Left colon (tissue), 2 donors: Measurements from ENCODE around the gene CDHR3. TPM values are rescaled to one million over a fixed set of nuclear protein-coding genes. Genes with fewer than 3 reads are reported as not detected.
A peak's percentile ranks its signal among the peaks of the same experiment; 100 is the strongest.

Experiments
- ATAC-seq: fragments of 200-7000 bp; cut with Tn5 transposase; one replicate; pipeline ENCODE4 v1.9.1; 2020; ENCODE audit warnings: mild to moderate bottlenecking, moderate library complexity
- DNase-seq, 2 donors: peaks; one replicate each; pipeline ENCODE4 v3.0.0-alpha.2; 2020
- intact Hi-C, 2 donors: fragments of 100-400 bp; cut with DNase I in 1 of 2; cut with micrococcal nuclease in 1 of 2; formaldehyde crosslinking; loops; one replicate each; pipeline versions ENCODE4 v1.11.2 to v1.14.0; 2022; cut with DNase I, micrococcal nuclease
- long read RNA-seq: library from polyadenylated mRNA; unstranded; transcript quantifications from one replicate; pipeline ENCODE4 v2.0.0, GENCODE V29; 2021
- total RNA-seq, 2 donors: library from RNA; stranded (reverse); fragmentation: NEBNext Ultra II Directional; extraction: Animal tissue kit (Norgen Biotek cat#: 25700); gene quantifications; one replicate each; pipeline ENCODE4 v1.2.1, GENCODE V29; 2021
- donor health status: DM: no; HTN: no; CAD: no.
- donor health status: DM: yes; HTN: yes; CAD: no.

Gene CDHR3
- total RNA-seq = 10 to 100 TPM; 10.0 to 20.3 TPM
- long read RNA-seq, partial matches to known transcripts = 2 of 6 reads
- long read RNA-seq, other reads (novel, unspliced or antisense) = 4 of 6 reads

GRCh38 chr7:105963038-105963667 lies at the start of gene CDHR3:
Gene CDHR3 (plus strand): TSS chr7:105963264. CDS start chr7:105963319, 55 bp downstream.
- intact Hi-C loops = no loop called here
- DNase-seq (no peak), ATAC-seq (no peak)

GRCh38 chr7:105913947-105914346 lies 49.1 kb upstream of the CDHR3 start:
- ATAC-seq (no peak), DNase-seq (no peak)
- intact Hi-C loops = no loop called here

- ATAC-seq = no peak
- intact Hi-C loops = no loop called here
- DNase-seq = no peak
Observed at GRCh38 chr7:105916603-105917002, 46.5 kb upstream of the CDHR3 start.

DNA sequence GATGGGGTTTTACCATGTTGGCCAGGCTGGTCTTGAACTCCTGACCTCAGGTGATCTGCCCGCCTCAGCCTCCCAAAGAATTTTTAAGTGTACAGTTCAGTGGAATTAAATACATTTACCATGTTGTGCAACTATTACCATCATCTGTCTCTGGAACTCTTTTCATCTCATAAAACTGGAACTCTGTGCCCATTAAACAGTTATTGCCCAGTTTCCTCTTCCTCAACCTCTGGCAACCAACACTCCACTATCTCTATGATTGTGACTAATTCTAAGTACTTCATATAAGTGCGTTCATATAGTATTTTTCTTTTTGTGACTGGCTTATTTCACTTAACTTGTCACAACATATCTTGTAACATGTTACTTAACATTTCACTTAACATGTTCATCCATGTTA lies 45.4 kb upstream of the CDHR3 start:
- intact Hi-C loops = no loop called here
- ATAC-seq = peak; percentile 74
- DNase-seq = no peak

DNA sequence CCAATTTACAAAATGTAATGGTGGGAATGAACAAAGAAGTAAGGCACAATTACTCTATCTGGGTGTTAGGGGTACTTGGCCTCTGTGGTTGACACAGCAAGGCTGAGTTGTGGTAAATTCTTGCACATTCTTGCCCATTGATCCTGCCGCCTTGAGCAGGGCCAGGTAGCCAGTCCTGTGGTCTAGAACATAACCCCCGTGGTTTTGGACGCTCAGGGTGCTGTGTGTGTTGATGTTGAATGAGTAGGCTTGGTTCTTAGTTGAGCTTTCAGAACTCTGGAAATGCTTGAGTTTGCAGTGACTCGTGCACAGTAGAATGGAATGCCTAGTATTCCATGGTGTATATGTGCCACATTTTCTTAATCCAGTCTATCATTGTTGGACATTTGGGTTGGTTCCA lies 42.3 kb upstream of the CDHR3 start:
- ATAC-seq (no peak), DNase-seq (no peak)
- intact Hi-C loops = no loop called here

- ATAC-seq (no peak), DNase-seq (no peak)
- intact Hi-C loops = no loop called here
Observed at GRCh38 chr7:105924945-105925344, 38.1 kb upstream of the CDHR3 start.

DNA sequence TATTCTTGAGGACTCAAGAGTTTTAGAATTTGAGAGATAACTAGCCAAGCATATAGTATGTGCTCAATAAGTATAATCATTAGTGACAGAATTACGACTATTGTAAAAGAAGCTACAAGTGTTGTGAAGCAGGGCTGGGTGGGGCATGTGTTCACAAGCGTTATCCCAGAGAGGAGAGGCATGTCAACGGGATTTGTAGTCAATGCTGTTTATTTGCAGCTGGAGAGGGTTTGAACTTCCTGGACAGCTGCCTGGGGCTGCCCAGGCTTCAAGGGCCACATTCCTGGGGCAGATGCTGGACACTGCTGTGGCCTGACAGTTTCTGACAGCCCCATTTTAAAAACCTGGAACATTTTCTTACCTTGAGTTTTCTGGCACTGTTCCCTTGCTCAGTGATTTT lies 36.9 kb upstream of the CDHR3 start:
- ATAC-seq = peak; percentile 31
- no peak for DNase-seq
- intact Hi-C loops = no loop called here

GRCh38 chr7:105931179-105931578 lies 31.9 kb upstream of the CDHR3 start:
- intact Hi-C loops = loop anchor here in 1 of 2 donors (10.0 kb wide), 1 partner anchor 74 kb away; no protein-coding TSS in a partner anchor
- no peak for ATAC-seq

GRCh38 chr7:105932835-105933477 lies 30.1 kb upstream of the CDHR3 start:
- ATAC-seq (peak; percentile 61), DNase-seq (peak; percentile 29 to 34)
- intact Hi-C loops = loop anchor here in 1 of 2 donors (10.0 kb wide), 1 partner anchor 72 kb away; no protein-coding TSS in a partner anchor

More at GRCh38 chr7:105931179-105931578, 31.9 kb upstream of the CDHR3 start:
- DNase-seq = no peak

DNA sequence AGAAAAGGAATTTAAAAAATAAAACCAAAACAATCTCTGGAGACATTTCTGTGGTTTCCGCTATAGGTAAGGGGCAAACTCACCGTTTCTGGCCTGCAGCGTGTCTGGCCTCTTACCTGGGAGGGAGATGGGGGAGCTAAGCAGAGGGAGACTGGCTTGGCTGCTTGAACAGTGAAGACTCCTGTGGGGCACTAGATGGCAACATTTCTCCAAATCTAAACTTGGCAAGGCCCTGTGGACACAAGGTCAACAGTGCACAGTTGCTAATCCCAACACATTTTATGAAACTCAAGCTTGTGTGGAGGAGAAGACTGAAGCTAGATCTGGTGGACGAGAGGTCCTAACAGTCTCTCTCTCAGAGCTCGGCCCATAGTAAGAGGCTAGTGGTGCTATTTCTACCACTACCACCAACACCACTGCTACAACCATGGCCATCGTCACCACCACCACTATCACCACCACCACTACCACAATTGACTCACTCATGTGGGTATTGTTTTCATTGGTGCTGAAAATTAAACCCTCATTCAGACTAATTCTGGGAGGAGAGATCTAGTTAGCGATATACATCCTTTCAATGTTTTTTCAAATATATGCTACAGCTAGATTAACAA lies 28.4 kb upstream of the CDHR3 start:
- ATAC-seq = peak; percentile 76
- intact Hi-C loops = loop anchor here in 1 of 2 donors (10.0 kb wide), 1 partner anchor 70 kb away; no protein-coding TSS in a partner anchor
- no peak for DNase-seq

GRCh38 chr7:105935250-105935649 lies 27.8 kb upstream of the CDHR3 start:
- DNase-seq (no peak), ATAC-seq (no peak)
- intact Hi-C loops = loop anchor here in 1 of 2 donors (10.0 kb wide), 1 partner anchor 70 kb away; no protein-coding TSS in a partner anchor

DNA sequence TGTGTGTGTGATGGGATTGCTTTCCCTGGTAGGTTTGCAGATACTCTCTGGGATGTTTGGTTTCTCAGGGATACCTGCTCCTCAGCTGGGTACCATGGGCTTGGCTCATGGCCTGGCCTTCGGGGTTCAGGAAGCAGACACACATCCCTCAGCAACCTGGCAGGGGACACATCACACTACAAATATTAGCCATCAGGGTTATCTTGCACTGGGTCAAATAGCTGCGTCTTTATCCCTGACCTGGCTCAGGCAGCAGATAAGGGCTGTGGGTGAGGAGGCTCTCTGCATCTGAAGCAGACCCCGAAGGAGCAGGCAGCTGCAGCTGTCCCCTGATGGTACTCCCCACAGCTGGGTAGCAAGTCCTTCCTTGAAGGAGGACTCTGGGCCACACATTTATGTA lies 25.7 kb upstream of the CDHR3 start:
- intact Hi-C loops = loop anchor here in 1 of 2 donors (10.0 kb wide), 1 partner anchor 67 kb away; no protein-coding TSS in a partner anchor
- DNase-seq = no peak
- ATAC-seq = no peak

DNA sequence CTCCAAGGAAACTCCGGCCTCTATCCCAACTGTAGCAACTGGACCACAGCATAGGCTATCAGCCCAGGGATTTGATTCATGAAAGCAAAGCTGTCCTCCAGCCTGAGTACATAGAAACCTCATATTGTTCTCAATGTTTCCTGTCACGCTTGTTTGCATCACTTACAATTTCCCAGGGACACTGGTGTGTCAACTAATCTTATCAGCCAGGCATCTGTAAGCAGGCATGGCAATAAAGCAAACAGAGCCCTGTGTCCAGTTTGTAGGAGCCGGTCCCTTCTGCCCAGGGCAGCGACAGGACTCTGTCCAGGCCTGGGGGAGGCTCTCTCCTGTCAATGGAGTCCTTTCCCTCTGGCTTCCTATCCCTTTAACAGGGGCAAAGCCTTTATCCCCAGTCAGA lies 23.0 kb upstream of the CDHR3 start:
- peak; percentile 52 for ATAC-seq
- intact Hi-C loops = no loop called here

GRCh38 chr7:105941596-105941995 lies 21.5 kb upstream of the CDHR3 start:
- ATAC-seq = no peak
- DNase-seq = no peak
- intact Hi-C loops = no loop called here

More for the DNA sequence above, 23.0 kb upstream of the CDHR3 start:
- no peak for DNase-seq

- ATAC-seq (no peak), DNase-seq (no peak)
- intact Hi-C loops = no loop called here
Observed at GRCh38 chr7:105943486-105943885, 19.6 kb upstream of the CDHR3 start.

GRCh38 chr7:105945848-105946247 lies 17.2 kb upstream of the CDHR3 start:
- intact Hi-C loops = no loop called here
- DNase-seq (no peak), ATAC-seq (no peak)

DNA sequence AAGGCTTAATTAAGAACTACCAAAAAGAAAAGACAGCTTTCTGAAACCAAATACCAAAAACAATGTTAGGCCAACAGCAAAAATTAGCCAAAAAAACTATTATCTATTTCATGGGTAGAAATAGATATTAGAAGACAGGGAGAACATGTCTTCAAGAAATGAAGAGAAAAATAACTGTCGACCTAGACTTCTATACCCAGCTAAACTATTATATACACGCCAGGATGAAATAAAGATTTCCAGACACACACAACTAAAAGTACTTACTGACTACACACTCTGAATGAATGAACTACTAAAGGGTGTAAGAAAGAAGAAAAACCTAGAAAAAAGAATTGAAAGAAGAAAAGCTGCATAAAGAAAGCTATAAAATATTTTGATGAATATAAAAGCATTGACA lies 11.5 kb upstream of the CDHR3 start:
- DNase-seq (no peak), ATAC-seq (no peak)
- intact Hi-C loops = no loop called here

DNA sequence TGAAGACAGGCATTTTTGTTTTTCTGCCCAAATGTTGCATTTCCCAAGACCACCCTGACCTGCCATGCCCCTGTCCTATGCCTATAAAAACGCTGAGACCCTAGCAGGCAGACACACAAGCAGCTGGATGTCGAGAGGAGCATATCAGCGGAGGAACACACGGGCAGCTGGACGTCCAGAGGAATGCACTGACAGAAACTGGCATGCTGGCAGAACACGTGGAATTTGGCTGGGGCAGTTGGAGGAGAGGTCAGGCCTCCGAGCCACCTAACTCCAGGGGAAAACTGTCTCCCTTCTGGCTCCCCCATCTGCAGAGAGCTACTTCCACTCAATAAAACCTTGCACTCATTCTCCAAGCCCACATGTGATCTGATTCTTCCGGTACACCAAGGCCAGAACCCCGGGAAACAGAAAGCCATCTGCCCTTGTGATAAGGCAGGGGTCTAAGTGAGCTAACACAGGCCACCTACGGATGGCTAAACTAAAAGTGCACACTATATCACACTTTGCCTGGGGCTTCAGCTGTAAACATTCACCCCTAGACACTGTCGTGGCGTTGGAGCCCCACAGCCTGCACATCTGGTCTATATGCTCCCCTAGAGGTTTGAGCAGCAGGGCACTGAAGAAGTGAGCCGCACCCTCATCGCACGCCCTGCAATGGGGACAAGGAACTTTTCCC lies 10.0 kb upstream of the CDHR3 start:
- no peak for ATAC-seq
- DNase-seq = no peak
- intact Hi-C loops = no loop called here

GRCh38 chr7:105954711-105955110 lies 8.4 kb upstream of the CDHR3 start:
- DNase-seq = no peak
- intact Hi-C loops = no loop called here
- no peak for ATAC-seq
